ENCODE measurements around the gene ABCB9.
"Not testable (repeated sequence)": the region's sequence is repeated elsewhere in the genome, so short reads cannot be mapped to it uniquely, and the experiment has no call there.

The ABCB9 gene

DNA sequence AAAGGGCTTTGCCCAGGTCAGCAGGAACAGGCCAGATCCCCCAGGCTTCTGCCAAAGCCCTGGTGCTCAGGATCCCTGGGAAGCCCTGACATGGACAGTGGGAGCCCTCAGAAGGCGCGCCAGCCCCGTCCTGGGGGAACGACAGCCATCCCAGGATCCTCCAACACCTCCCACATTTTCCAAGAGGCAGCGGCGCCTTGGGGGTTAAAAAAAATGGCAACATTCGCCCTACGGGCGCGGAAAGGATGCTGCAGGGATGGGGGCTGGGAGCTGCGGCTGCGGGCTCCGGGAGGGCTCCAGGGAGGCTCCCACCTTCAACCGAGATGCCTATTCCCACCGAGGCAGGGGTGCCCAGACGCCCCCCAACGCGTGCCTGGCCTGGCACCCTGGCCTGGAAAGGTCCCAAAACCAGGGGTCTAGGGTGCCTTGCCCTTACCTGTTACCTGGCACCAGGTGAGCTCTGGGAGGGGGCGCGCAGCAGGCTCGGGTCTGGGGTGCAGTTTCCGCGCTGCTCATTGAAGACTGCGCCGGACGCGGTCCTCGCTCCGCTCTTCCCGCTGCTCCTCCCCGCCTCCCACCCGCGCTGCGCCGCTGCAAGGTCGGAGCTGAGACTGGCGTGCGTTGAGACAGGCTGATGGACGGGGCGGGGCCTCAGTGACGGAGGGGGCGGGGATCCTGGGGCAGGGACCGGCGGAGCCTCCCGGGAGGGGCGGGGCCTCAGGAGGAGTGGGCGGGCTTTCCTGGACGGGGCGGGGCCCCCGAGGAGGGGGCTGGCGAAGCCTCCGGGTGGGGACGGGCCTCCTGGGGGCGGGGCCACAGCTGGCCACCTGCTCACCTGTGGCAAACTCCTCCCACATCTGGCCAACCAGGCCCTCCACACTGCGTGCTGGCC is at the start of gene ABCB9:
Gene ABCB9 (minus strand): TSS at position 613 of the 892 bp plus-strand sequence. CDS start 6,228 bp downstream, outside the sequence.
- Histone ChIP-seq H3K4me3 (ENCODE audit: low read depth in 1 of 2, low read length in 1 of 2) (peak within 1 kb of the TSS; percentile 54 to 59), H3K27me3 (no peaks in the 10 kb centered on the region), H3K27ac (peak within 1 kb of the TSS; percentile 12), H3K36me3 (no peaks in the 10 kb centered on the region), H3K4me1 (ENCODE audit: control insufficient read depth in 1 of 2, insufficient read depth in 1 of 2, low read depth in 1 of 2, low read length in 1 of 2) (peaks cover 6 to 10% of the 10 kb centered on the region in 2 experiments), H3K9me3 (no peaks in the 10 kb centered on the region)
- TF ChIP-seq, protein P1, sequence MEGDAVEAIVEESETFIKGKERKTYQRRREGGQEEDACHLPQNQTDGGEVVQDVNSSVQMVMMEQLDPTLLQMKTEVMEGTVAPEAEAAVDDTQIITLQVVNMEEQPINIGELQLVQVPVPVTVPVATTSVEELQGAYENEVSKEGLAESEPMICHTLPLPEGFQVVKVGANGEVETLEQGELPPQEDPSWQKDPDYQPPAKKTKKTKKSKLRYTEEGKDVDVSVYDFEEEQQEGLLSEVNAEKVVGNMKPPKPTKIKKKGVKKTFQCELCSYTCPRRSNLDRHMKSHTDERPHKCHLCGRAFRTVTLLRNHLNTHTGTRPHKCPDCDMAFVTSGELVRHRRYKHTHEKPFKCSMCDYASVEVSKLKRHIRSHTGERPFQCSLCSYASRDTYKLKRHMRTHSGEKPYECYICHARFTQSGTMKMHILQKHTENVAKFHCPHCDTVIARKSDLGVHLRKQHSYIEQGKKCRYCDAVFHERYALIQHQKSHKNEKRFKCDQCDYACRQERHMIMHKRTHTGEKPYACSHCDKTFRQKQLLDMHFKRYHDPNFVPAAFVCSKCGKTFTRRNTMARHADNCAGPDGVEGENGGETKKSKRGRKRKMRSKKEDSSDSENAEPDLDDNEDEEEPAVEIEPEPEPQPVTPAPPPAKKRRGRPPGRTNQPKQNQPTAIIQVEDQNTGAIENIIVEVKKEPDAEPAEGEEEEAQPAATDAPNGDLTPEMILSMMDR (IDR thresholded peaks at IDR 0.05) = no peak

DNA sequence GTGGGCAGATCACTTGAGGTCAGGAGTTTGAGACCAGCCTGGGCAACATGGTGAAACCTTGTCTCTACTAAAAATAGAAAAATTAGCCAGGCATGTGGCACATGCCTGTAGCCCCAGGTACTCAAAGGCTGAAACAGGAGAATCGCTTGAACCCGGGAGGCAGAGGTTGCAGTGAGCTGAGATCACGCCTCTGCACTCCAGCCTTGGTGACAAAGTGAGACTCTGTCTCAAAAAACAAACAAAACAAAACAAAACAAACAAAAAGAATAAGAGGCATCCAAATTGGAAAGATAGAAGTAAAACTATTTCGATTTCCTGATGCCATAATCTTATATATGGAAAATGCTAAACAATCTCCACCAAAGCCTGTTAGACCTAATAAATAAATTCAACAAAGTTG is 48.2 kb upstream of the ABCB9 start:
- not testable (repeated sequence) for H3K9me3 ChIP-seq; H3K4me3 ChIP-seq (ENCODE audit: low read depth in 1 of 2, low read length in 1 of 2); H3K27me3 ChIP-seq; H3K36me3 ChIP-seq; H3K27ac ChIP-seq; H3K4me1 ChIP-seq (ENCODE audit: control insufficient read depth in 1 of 2, insufficient read depth in 1 of 2, low read depth in 1 of 2, low read length in 1 of 2)

GRCh38 chr12:123013185-123014095 is 47.2 kb upstream of the ABCB9 start:
- Histone ChIP-seq H3K36me3 (no peaks in the 10 kb centered on the region), H3K27ac (no peak overlapping the region), H3K4me3 (ENCODE audit: low read depth in 1 of 2, low read length in 1 of 2) (no peak overlapping the region), H3K4me1 (ENCODE audit: control insufficient read depth in 1 of 2, insufficient read depth in 1 of 2, low read depth in 1 of 2, low read length in 1 of 2) (no peaks in the 10 kb centered on the region), H3K27me3 (no peaks in the 10 kb centered on the region), H3K9me3 (no peaks in the 10 kb centered on the region)
- TF ChIP-seq, protein P1 (IDR thresholded peaks at IDR 0.05) = no peak

- no peak overlapping the region for H3K4me3 ChIP-seq (ENCODE audit: low read depth in 1 of 2, low read length in 1 of 2)
- no peaks in the 10 kb centered on the region for H3K27me3 ChIP-seq
- H3K4me1 ChIP-seq (ENCODE audit: control insufficient read depth in 1 of 2, insufficient read depth in 1 of 2, low read depth in 1 of 2, low read length in 1 of 2) = no peaks in the 10 kb centered on the region
- H3K27ac ChIP-seq = no peak overlapping the region
- H3K36me3 ChIP-seq = no peaks in the 10 kb centered on the region
- no peaks in the 10 kb centered on the region for H3K9me3 ChIP-seq
- TF ChIP-seq, protein P1 (IDR thresholded peaks at IDR 0.05) = no peak
Observed at GRCh38 chr12:123011701-123012100, 45.4 kb upstream of the ABCB9 start.

DNA sequence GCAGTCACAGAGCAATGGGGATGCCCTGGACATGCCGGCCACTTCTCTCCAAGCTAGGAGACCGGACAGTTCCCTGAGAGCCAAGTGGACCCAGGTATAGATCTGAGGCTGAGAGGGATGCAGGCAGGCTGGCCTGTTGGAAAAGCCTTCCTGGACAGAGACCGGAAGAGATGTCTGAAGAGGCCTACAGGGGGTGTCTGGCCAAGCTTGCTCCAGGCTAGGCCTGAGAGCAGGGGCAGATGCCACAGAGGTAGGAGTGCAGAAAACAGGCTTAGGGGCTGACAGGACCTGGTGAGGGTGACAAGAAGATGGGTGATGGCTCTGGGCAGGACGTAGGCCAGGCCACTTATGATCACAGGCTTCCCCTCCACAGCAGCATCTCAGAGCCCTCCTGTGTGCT is 44.4 kb upstream of the ABCB9 start:
- Histone ChIP-seq H3K27me3 (no peaks in the 10 kb centered on the region), H3K27ac (no peak overlapping the region), H3K4me1 (ENCODE audit: control insufficient read depth in 1 of 2, insufficient read depth in 1 of 2, low read depth in 1 of 2, low read length in 1 of 2) (no peaks in the 10 kb centered on the region), H3K36me3 (no peaks in the 10 kb centered on the region), H3K9me3 (no peaks in the 10 kb centered on the region), H3K4me3 (ENCODE audit: low read depth in 1 of 2, low read length in 1 of 2) (no peak overlapping the region)
- TF ChIP-seq, protein P1 (IDR thresholded peaks at IDR 0.05) = no peak

Measured in neutrophil (primary cell).